ENCODE data around the gene MAP2K5.

DNA sequence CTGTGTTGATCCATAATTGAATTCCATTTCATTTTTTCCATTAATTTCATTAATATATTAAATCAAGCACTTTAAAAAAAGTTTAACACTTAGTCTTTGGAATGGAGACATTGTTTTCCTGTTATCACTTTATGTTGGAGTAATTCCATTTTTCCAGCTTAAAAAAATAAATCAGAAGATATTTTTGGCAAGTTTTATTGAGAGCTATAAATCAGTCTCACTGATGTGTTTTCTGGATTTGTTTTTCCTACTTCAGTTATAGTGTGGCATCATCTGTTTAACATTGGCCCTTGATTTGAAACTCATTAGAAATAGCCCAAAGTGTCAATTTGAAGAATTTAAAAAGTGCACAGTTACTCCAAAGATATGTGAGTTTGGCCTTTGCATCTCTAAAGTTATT is 53.1 kb downstream of the MAP2K5 start:
- TF ChIP-seq CTCF (IDR thresholded peaks at IDR 0.05) = no peak
- TF ChIP-seq ZFX (IDR thresholded peaks at IDR 0.05; ENCODE audit: borderline replicate concordance) = no peak
